IPS-18c (cell line): ENCODE measurements around the gene NDUFS6.
"Not testable (repeated sequence)": the region's sequence is repeated elsewhere in the genome, so short reads cannot be mapped to it uniquely, and the experiment has no call there.

Source experiments
- H3K4me3 ChIP-seq: 2 replicates; pipeline ENCODE4 v1.7.0; 2013; ENCODE audit warnings: low read depth, mild to moderate bottlenecking, low read length, moderate library complexity; ENCODE audit not compliant: insufficient read depth
- H3K9me3 ChIP-seq: one replicate; pipeline ENCODE4 v1.6.1; 2013; ENCODE audit warnings: mild to moderate bottlenecking, low read length, moderate library complexity; ENCODE audit not compliant: control insufficient read depth, insufficient read depth

The NDUFS6 gene

DNA sequence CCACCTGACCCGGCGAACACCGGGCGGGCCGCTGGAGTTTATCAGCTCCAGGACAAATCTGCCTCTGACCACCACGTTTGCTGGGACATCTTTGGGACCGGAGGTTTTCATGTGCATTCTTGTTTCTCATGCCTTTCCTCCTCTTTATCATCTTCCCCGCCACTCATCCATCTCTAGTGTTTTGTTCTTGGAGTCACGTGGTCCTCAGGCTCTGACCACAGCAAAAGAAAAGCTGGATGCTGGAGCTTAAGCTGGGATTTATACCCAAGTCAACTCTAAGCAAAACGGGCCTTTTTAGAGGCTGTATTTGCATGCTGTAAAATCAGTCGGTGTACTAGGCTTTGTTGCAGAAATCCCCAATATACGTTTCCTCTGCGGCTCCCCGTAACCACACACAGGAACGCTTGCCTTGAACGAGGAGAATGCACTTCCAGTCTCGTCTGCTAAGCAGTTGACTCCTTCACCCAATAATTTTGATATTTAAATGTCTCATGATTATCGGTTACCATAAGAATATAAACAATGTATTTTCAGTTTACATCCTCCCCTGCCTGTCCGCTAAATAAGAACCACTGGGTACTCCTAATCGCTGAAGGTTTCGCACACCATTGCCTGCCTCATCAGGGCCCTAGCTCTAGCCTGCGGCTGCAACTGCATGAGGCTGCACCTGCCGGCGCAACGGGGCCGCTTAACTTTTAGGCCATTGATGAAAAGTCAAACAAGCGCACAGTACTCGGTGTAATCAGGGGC lies 560 bp upstream of the NDUFS6 start:
- Histone ChIP-seq H3K4me3 (peak overlapping the region; percentile 94), H3K9me3 (no peaks in the 10 kb centered on the region)

DNA sequence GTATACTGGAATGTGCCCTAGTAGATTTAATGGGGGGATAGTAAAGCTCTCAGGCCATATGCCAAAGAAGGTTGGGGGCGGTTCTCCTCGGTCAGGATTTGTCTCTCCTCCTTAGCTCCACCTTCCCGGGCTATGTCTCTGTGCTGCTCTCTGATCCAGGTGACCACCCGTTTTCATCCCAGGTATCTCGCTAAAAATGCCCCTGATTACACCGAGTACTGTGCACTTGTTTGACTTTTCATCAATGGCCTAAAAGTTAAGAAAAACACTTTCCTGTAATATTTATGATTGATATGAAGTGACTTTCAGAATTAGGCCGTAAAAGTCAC lies 724 bp downstream of the NDUFS6 start:
- peak overlapping the region; percentile 94 for H3K4me3 ChIP-seq

GRCh38 chr5:1803192-1803591 lies 2.0 kb downstream of the NDUFS6 start:
- H3K9me3 ChIP-seq: no peaks in the 10 kb centered on the region
- no peak overlapping the region for H3K4me3 ChIP-seq

More for the DNA sequence above, 724 bp downstream of the NDUFS6 start:
- no peaks in the 10 kb centered on the region for H3K9me3 ChIP-seq

DNA sequence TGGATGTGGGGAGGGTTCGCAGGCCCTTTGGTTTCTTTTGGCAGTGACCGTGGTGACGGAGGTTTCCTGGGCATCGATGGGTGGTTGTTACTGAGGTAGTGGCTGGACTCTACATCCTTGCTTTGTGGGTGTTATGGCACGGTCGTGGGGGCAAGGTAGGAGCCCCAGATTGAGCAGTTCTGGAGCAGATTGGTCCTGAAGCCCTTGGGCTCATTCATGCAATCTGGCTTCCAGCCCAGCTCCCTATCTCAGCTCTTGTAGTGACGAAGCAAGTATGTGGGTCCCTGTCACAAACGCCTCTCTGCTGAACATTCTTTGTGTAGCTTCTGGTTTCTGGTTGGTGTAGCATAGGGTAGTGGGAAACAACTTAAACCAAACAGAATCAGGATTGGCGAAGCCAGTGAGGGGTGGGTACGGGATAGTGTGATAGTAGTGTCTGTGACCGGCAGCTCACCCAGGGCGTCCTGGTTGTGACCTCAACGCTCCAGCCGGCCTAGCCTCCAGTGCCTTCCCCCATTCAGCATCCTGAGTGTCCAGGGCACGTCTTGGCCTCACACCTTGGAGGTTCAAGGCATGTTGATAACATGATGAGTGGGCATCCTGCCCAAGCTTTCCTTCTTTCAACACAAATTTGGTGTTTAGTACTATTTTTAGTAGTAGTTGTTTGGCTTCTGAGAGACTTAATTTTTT lies 2.9 kb downstream of the NDUFS6 start:
- no peaks in the 10 kb centered on the region for H3K9me3 ChIP-seq

GRCh38 chr5:1805326-1805725 lies 4.1 kb downstream of the NDUFS6 start:
- Histone ChIP-seq H3K4me3 (no peak overlapping the region), H3K9me3 (no peaks in the 10 kb centered on the region)

More for the DNA sequence above, 2.9 kb downstream of the NDUFS6 start:
- no peak overlapping the region for H3K4me3 ChIP-seq

DNA sequence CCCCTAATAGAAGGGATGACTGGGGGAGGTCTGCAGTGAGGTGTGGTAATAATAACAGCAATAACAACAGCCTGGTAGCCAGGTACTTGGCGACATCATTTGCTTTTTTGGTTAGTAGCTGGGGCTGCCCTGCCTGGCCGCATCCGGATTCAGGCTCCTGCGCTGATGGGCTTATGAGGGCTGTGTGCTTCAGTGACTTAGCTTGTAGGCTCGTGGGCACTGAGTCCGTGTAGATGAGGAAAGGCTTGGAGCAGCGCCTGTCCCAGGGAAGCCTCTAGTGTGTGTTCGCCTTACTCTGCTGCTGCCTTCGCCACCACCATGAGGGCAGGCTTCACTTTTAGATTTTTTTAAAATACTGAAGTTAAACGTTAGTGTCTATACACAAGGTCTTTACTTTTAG lies 4.5 kb downstream of the NDUFS6 start:
- Histone ChIP-seq H3K9me3 (no peaks in the 10 kb centered on the region), H3K4me3 (no peak overlapping the region)

GRCh38 chr5:1806199-1806598 lies 5.0 kb downstream of the NDUFS6 start:
- no peak overlapping the region for H3K4me3 ChIP-seq
- H3K9me3 ChIP-seq: no peaks in the 10 kb centered on the region

DNA sequence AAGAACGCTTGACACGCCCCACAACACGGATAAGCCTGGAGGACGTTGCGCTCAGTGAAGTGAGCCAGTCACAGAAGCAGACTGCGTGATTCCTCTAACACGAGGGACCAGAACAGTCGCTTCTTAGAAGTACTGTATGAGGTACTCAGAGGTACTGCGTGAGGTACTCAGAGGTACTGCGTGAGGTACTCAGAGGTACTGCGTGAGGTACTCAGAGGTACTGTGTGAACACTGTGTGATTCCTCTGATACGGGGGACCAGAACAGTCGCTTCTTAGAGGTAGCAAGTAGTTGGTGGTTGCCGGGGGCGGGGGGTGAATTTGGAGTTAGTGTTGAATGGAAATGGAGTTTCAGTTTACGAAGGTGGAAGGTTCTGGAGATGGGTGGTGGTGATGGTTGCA lies 5.8 kb downstream of the NDUFS6 start:
- no peaks in the 10 kb centered on the region for H3K9me3 ChIP-seq

DNA sequence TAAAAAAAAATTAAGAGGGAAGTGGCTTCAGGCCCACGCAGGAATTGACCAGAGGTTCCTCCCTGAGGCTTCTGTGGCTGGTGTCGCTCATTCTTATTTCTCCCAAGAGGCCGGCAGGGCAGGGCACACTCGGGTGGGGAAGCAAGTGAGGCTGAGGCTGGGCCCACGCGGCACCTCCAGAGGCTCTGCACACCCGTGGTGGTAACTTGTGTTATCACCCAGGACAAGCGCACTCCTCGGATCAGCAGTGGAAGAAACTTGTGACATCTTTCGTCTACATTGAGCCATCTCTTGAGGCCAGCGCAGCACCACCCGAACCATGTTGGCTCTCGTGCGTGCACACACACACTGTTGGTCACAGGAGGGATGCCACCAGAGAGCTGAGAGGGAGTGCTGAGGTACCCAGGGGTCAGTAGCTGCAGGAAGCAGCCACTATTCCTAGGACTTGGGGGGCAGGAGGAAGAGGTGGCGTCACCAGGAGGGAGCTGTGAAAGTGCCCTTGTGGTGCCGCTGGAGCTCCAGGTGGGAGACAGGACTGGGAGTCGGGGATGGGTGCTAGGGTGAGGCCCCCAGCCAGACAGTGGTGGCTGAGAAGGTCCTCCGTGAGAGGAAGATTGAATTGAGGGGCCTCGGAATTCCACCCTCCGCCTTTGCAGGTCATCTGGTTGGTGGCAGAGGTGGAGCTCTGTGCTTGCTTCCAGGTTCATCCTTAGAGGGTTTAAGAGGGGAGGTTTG lies 6.4 kb downstream of the NDUFS6 start:
- Histone ChIP-seq H3K4me3 (no peak overlapping the region), H3K9me3 (no peaks in the 10 kb centered on the region)

More for the DNA sequence above, 5.8 kb downstream of the NDUFS6 start:
- H3K4me3 ChIP-seq: no peak overlapping the region

DNA sequence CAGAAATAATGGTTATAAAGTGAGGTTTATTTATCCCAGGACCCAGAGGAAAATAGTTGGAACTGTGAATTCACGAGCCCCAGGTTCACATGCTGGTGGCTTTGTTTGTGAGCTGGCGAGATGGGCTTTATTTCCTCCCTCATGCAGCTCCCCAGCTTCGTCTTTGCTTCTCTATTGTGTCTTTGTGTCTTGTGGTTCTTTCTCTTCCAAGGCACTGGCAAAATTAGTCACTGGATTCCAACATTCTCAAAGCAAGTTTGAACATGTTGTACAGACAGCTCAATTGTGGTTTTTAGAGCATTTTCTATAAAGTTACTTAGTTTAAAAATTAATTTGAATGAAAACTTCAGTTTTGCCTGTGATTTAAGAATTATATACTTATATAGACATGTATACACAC lies 7.2 kb downstream of the NDUFS6 start:
- H3K9me3 ChIP-seq: no peaks in the 10 kb centered on the region

DNA sequence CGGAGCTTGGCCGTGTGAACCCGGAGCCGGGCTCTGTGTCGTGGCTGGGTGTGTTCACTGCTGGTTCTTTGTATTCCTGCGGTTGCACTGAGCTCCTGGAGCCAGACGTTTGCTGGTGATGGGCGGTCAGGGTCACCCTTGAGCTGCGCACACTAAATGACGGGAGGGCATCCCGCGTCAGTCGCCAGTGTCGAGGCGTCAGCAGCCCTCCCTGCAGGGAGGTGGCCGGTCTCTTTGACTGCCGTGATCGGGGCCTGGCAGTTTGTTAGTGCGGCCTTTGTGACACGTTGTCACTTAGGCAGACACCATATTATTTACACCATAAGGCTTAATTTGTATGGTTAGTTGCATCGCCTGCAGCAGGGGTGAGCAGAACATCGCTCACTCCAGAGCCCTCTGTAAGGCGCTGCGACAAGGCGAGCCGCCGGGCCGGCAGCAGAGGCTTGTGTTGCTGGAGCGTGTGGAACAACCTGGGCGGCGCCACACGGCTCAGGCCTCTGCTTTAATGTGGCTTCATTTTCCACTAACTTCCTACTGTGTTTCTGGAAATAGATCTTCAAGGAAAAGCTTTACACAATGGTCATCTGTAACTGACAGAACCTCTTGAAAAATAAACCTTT lies 8.3 kb downstream of the NDUFS6 start:
- no peak overlapping the region for H3K4me3 ChIP-seq
- no peaks in the 10 kb centered on the region for H3K9me3 ChIP-seq

More for the DNA sequence above, 7.2 kb downstream of the NDUFS6 start:
- no peak overlapping the region for H3K4me3 ChIP-seq

GRCh38 chr5:1810581-1811101 lies 9.4 kb downstream of the NDUFS6 start:
- H3K4me3 ChIP-seq: no peak overlapping the region
- H3K9me3 ChIP-seq: no peaks in the 10 kb centered on the region

DNA sequence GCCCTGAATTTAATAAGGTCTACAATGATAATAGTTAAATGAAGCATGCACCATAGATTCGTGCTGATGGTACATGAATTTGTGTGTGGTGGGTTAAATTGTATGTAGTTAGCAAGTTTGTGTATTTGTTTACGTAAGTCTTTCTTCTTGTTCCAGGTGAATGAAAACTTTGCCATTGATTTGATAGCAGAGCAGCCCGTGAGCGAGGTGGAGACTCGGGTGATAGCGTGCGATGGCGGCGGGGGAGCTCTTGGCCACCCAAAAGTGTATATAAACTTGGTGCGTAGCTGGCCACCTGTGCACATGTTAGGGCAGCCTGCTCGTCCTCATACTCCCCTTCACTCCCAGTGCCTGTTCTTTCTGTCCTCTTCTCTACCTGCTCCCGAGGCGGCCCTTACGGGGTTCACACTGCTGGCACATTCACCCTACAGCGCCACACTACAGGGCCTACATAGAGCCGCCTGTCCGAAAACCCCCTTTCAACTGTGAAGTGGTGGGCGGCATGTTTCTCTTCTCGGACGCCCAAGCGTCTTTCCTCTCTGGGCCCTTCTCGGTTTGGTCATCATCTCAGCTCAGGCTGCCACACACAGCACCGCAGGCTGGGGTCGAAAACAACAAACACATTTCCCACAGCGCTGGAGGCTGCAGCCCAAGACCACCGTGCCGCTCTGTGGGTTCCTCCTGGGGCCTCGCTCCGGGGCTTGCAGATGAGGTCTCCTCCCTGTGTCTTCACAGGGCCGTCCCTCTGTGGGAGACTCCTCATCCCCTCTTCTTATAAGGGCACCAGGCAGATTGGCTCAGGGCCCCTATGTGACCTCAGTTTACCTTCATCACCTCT lies 13.2 kb downstream of the NDUFS6 start:
- H3K9me3 ChIP-seq: no peaks in the 10 kb centered on the region
- H3K4me3 ChIP-seq: no peak overlapping the region

DNA sequence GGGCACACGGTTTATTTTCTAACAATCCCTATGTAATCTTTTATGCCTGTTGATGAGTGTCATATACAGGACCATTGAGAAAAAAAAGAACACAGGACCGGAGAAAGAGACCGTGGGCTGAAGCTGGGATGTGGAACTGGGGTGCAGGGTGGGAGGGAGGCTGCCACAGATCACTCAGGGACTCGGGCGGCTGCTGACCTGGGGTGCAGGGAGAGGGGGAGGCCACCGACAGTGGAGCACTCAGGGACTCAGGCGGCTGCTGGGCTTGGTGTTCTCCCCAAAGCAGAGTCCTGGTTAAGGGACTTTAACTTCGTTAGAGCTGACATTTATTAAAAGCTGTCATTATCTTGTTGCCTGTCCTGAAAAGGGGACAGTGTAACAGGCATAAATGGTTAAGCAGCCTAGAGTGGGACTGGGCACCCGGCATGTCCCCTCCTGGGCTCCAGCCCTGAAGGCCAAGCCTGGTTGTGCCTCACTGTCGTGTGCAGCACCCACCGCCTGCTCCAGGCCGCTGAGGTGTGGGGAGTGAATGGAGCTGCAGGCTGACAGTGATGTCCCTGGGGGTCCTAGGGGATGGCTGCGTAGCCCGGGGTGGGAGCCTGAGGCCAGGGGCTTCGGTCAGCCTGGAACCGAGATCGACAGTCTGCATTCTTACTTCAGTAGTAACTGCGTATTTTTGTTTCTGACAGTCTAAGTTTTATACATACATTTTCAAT lies 14.0 kb downstream of the NDUFS6 start:
- no peak overlapping the region for H3K4me3 ChIP-seq
- H3K9me3 ChIP-seq: no peaks in the 10 kb centered on the region

GRCh38 chr5:1815881-1816292 lies 14.7 kb downstream of the NDUFS6 start:
- no peak overlapping the region for H3K4me3 ChIP-seq
- H3K9me3 ChIP-seq: no peaks in the 10 kb centered on the region

GRCh38 chr5:1816495-1817089 lies 15.4 kb downstream of the NDUFS6 start:
- H3K9me3 ChIP-seq, H3K4me3 ChIP-seq: not testable (repeated sequence)
